GM19099 (cell line): Measurements from ENCODE around the gene ZNF100.

Source experiments
- POLR2A ChIP-seq: IDR thresholded peaks from 3 replicates; pipeline ENCODE4 v1.6.1; 2011; ENCODE audit warnings: low read depth; ENCODE audit not compliant: insufficient read length; ENCODE audit errors: extremely low read depth

Gene ZNF100

GRCh38 chr19:21767065-21767800 lies at the start of gene ZNF100:
TSS of gene ZNF100 (minus strand) at chr19:21767579. CDS start at chr19:21767429, 150 bp downstream.
- peak; percentile 84 for TF ChIP-seq POLR2A

DNA sequence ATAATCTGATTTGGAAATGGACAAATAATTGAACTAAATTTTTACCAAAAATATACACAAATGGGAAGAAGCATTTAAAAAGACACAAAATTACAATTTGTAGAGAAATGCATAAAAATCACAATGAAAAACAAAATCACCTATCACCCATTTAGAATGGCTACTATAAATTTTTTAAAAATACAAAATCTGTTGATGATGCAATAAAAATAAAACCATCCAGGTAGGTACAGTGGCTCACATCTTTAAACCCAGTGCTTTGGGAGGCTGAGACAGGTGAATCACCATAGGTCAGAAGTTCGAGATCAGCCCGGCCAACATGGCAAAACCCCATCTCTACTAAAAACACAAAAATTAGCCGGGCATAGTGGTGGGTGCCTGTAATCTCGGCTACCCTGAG lies 45.1 kb upstream of the ZNF100 start:
- TF ChIP-seq POLR2A: no peak

- no peak for TF ChIP-seq POLR2A
These were observed 22.2 kb upstream of the ZNF100 start for GRCh38 chr19:21789466-21790085.

DNA sequence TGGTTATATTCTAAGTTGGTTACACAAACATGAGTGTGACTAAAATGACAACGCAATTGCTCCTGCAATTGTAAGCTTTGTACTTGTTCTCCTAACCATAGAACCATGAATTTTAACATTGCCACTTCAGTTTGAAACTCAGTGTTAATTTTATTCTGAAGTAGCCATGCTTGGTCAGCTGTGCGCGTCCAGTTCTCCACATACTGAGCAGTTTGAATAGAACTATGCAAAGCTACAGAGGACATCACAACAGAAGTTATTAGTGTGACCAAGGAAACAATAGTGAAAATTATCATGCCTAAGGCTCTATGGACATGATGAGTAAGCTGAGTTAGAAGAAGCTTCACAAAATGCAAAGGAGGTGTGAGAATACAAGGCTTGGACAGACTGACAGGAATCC lies 19.6 kb upstream of the ZNF100 start:
- no peak for TF ChIP-seq POLR2A

GRCh38 chr19:21765151-21765550 lies 2.2 kb downstream of the ZNF100 start:
- no peak for TF ChIP-seq POLR2A

DNA sequence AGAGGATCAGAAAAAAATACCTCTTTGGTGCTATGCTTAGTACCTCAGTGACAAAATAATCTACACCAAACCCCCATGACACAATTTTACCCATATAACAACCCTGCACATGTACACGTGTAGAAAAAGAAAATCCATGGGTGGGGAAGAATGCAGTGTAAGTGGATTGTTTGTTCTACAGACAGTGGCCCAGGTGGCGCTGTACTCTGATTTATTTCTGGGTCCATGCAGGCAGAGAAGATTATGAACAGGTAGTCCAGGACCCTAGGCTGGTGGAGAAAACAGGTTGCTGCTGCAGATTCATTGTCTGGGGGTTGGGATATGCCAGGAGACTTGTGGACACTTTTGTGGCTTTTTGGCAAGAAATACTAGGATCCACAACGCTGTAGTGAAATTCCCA lies 9.1 kb downstream of the ZNF100 start:
- no peak for TF ChIP-seq POLR2A

GRCh38 chr19:21751384-21751783 lies 16.0 kb downstream of the ZNF100 start:
- no peak for TF ChIP-seq POLR2A

DNA sequence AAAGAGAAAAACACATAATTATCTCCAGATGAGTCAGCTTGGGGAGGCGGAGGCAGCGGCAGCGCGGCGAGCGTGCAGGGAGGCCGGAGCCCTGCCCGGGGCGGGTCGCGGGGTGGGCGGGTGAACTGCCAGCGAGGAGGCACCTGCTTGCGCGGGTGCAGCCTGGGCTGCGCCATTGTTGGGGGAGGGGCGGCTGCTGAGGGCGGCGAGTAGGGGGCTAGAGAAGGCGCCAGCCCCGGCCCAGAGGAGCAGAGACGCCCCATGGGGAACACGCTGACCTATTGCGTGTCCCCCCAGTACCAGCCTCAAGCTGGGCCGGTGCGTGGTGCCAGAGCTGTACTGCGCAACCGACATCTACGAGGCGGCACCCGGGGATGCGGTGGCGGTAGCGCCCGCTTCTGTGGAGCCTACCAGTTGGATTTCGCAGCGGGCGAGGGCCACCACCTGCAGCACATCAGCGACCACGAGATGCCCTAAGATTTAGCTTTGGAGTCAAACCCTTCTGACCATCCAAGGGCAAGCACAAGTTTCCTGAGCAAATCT lies 16.7 kb downstream of the ZNF100 start:
- TF ChIP-seq POLR2A: no peak

DNA sequence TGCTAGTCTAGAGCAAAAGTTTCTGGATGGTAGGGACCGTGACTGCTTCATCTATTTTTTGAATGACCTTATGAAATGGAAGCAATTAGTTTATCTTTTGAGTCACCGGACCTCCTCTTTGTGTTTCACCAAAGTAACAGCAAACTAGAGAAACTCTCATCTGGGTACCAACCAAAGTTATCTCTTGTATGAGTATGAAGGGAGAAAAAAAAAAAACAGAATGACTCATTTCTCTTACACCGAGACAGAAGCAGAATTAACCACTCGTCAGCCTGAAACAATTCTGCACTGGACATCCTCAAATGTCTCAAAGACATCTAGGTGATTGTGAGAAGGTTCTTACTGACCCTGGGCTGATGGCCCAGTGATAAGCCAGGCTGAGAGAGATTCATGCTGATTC lies 18.3 kb downstream of the ZNF100 start:
- no peak for TF ChIP-seq POLR2A

DNA sequence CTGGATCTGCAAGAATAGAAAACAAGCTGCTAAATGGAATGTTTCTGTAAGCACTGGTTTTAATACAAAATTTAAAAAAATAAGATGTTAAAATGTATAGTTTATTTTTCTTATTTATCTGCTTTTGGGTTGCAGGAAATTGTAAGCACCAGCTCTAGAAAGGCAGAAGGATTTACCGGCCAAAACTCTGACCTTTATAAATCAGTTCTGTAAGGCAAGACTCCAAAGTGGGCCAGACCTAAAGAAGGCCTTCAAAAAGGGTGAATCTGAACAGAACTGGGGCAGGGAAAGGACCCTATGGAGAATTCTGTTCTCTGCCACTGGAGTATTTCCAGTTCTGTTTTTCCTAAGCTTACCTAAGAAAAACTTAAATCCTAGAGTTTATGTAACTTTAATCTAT lies 19.3 kb downstream of the ZNF100 start:
- no peak for TF ChIP-seq POLR2A

DNA sequence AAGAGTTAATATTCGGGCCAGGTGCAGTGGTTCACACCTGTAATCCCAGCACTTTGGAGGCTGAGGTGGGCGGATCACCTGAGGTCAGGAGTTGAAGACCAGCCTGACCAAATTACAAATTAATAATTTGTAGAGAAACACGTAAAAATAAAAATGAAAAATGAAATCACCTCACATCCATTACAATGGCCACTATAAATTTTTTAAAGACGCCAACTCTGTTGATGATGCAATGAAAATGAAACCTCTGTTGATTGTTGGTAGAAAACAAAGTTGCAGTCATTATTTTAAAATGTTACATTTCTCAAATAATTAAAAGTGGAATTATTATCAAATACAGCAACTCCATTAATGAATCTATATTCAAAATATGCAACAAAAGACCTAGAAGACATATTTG lies 26.8 kb downstream of the ZNF100 start:
- TF ChIP-seq POLR2A: no peak

DNA sequence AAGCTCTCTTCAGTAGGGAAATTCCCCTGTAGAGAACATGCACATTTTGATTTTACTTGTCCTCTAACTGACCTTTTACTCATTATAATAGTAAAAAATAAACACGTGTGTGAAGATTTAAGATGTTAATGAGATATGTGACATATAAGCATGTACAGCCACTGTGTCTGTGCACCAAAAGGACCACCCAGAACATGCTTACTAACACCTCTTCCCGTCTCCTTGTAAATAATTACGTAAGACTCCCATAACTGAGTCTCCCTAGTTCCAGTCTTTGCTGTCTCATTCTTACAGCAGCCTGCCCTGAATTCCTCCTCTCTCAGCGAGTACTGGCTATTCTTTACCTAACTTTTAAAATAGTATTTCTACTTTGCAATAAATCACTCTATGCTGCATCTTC lies 53.6 kb downstream of the ZNF100 start:
- no peak for TF ChIP-seq POLR2A

DNA sequence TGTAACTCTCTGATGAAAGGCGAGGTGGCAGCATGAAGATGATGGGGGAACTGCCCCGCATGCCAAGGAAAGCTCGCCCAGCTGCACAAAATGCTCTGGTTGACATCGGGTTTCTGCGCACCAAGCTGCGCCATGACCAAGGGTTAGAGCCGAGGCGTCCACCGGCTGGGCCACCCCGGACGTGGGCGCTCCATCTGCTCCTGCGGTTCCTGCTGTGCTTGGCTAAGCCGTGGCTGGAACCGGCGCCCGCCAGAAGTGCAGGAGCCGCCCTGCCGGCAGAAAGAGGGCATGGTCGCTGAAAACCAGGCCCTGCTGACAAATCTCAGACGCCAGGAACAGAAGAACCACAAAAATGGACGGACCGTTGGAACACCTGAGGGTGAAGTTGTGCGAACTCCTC lies 57.9 kb downstream of the ZNF100 start:
- TF ChIP-seq POLR2A: no peak

GRCh38 chr19:21707065-21707464 lies 60.3 kb downstream of the ZNF100 start:
- no peak for TF ChIP-seq POLR2A

- no peak for TF ChIP-seq POLR2A
These were observed 62.0 kb downstream of the ZNF100 start for GRCh38 chr19:21705393-21705792.

DNA sequence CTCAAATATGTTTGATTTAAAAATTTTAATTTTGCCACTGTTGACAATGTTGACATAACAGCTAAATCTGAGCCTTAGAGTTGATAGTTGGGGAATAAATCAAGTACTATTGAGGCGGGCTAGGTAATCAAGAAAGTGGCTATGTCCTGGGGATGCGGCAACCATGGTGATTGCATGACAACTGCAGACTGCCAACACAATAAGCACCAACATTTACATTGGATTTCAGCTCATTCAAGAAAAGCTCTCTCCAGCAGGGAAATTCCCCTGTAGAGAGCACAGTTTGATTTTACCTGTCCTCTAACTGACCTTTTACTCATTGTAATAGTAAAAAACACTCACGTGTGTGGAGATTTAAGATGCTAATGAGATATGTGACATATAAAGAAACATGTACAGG lies 63.1 kb downstream of the ZNF100 start:
- no peak for TF ChIP-seq POLR2A
